Small intestine (tissue), 7 donors: ENCODE results near the gene MYBBP1A. TPM values are rescaled to one million over a fixed set of nuclear protein-coding genes. Genes with fewer than 3 reads are reported as not detected.

ENCODE experiments used
- DNase-seq, 2 donors: peaks; one replicate each; pipeline versions ENCODE4 v3.0.0 to v3.0.0-alpha.2; 2013
- FAIRE-seq: peaks from 2 replicates; lab custom pipeline; 2012; peaks lifted over from hg19 to GRCh38; lab: Jason Lieb, UNC
- H3K27ac ChIP-seq, 3 donors: one replicate each; pipeline ENCODE4 v1.5.1; 2013; ENCODE audit warnings: low read length in 2 of 3, mild to moderate bottlenecking in 2 of 3, control low read depth in 1 of 3, inconsistent platforms in 1 of 3, low read depth in 1 of 3, moderate library complexity in 1 of 3
- H3K27me3 ChIP-seq, 3 donors: one replicate each; pipeline ENCODE4 v1.6.1; 2013; ENCODE audit warnings: low read length in 3 of 3, inconsistent platforms in 1 of 3; ENCODE audit not compliant: control insufficient read depth in 3 of 3, insufficient read depth in 3 of 3
- H3K36me3 ChIP-seq, 3 donors: one replicate each; pipeline ENCODE4 v1.6.1; 2013; ENCODE audit warnings: low read length in 3 of 3, inconsistent platforms in 1 of 3, low read depth in 1 of 3, mild to moderate bottlenecking in 1 of 3, moderate library complexity in 1 of 3; ENCODE audit not compliant: control insufficient read depth in 3 of 3, insufficient read depth in 2 of 3
- H3K4me1 ChIP-seq, 3 donors: one replicate each; pipeline ENCODE4 v1.6.1; 2013; ENCODE audit warnings: low read length in 2 of 3, inconsistent platforms in 1 of 3, low read depth in 1 of 3, mild to moderate bottlenecking in 1 of 3, moderate library complexity in 1 of 3; ENCODE audit not compliant: control insufficient read depth in 3 of 3, insufficient read depth in 2 of 3
- H3K4me3 ChIP-seq, 3 donors: one replicate each; pipeline ENCODE4 v1.5.1; 2013; ENCODE audit warnings: low read length in 3 of 3, control low read depth in 1 of 3, inconsistent platforms in 1 of 3, low read depth in 1 of 3, mild to moderate bottlenecking in 1 of 3, moderate library complexity in 1 of 3
- H3K9me3 ChIP-seq, 2 donors: one replicate each; pipeline ENCODE4 v1.6.1; 2013; ENCODE audit warnings: low read depth in 1 of 2, low read length in 1 of 2; ENCODE audit not compliant: control insufficient read depth in 2 of 2, insufficient read depth in 1 of 2
- WGBS, 3 donors: extraction: QIAGEN DNeasy Blood & Tissue Kit; methylation state at CpG; one replicate each; pipeline ENCODE4 v1.1.7; 2013; 5-methylcytosine and 5-hydroxymethylcytosine counted together
- polyA plus RNA-seq, 4 donors: library from polyadenylated mRNA; stranded (reverse) in 3 of 4; unstranded in 1 of 4; fragments of 200-250 nt in 3 of 4; fragments of 120-200 nt in 1 of 4; gene quantifications; one replicate each; pipeline versions ENCODE4 v1.2.1 to v1.2.3, GENCODE V29; 2013
- donor health status: healthy with polysubstance abuse.
- donor health status: control.
- donor health status: control.
- donor health status: Bipolar disorder and iron deficiency.
- donor health status: healthy.

Gene MYBBP1A
- polyA plus RNA-seq, 4 donors = 15.0 to 43.5 (median 25.1) TPM

- no peak overlapping the region for H3K27ac ChIP-seq
- WGBS, 3 donors = 53 to 74% (median 54%) methylated on average over 18 of the region's 18 CpGs
- H3K4me1 ChIP-seq = peaks cover 4 to 33% (median 7%) of the 10 kb centered on the region in 3 donors
- H3K27me3 ChIP-seq = peaks cover 0 to 7% (median 2%) of the 10 kb centered on the region in 3 donors
- DNase-seq (no peak), FAIRE-seq (no peak)
- no peaks in the 10 kb centered on the region for H3K9me3 ChIP-seq
- H3K4me3 ChIP-seq = no peak overlapping the region
- peaks cover 0 to 35% (median 0%) of the 10 kb centered on the region in 3 donors for H3K36me3 ChIP-seq
Measured at GRCh38 chr17:4502466-4503154, 52.6 kb downstream of the MYBBP1A start.

GRCh38 chr17:4501295-4501949 is 53.8 kb downstream of the MYBBP1A start:
- FAIRE-seq (no peak), DNase-seq (no peak)
- Histone ChIP-seq H3K4me1 (peaks cover 4 to 35% (median 7%) of the 10 kb centered on the region in 3 donors), H3K27ac (peak overlapping the region in 1 of 3 donors; percentile 40), H3K4me3 (no peak overlapping the region), H3K36me3 (peaks cover 0 to 35% (median 0%) of the 10 kb centered on the region in 3 donors), H3K27me3 (peaks cover 0 to 7% (median 2%) of the 10 kb centered on the region in 3 donors), H3K9me3 (no peaks in the 10 kb centered on the region)
- WGBS, 3 donors = 10 to 35% (median 16%) methylated on average over 3 of the region's 3 CpGs

- Histone ChIP-seq H3K9me3 (no peaks in the 10 kb centered on the region), H3K27me3 (peaks cover 0 to 7% (median 2%) of the 10 kb centered on the region in 3 donors), H3K36me3 (peaks cover 0 to 26% (median 0%) of the 10 kb centered on the region in 3 donors), H3K4me3 (peak overlapping the region; percentile 36 to 74 (median 46)), H3K4me1 (peaks cover 4 to 28% (median 7%) of the 10 kb centered on the region in 3 donors), H3K27ac (peak overlapping the region in 1 of 3 donors; percentile 43)
- WGBS, 3 donors = 3 to 14% (median 4%) methylated on average over 7 of the region's 7 CpGs
- DNase-seq (peak; percentile 58 to 62), FAIRE-seq (no peak)
Measured at GRCh38 chr17:4500191-4500571, 55.0 kb downstream of the MYBBP1A start.

GRCh38 chr17:4499431-4500190 is 55.6 kb downstream of the MYBBP1A start:
- Histone ChIP-seq H3K9me3 (no peaks in the 10 kb centered on the region), H3K4me3 (peak overlapping the region; percentile 36 to 74 (median 46)), H3K4me1 (peaks cover 4 to 28% (median 7%) of the 10 kb centered on the region in 3 donors), H3K27me3 (peaks cover 0 to 7% (median 2%) of the 10 kb centered on the region in 3 donors), H3K27ac (peak overlapping the region; percentile 30 to 50 (median 39)), H3K36me3 (peaks cover 0 to 20% (median 0%) of the 10 kb centered on the region in 3 donors)
- DNase-seq (peak; percentile 38 to 80), FAIRE-seq (no peak)
- WGBS, 3 donors = 0% methylated on average over 48 to 53 of the region's 53 CpGs

- Histone ChIP-seq H3K27ac (peak within 1 kb of the TSS; percentile 30 to 50 (median 39)), H3K9me3 (no peaks in the 10 kb centered on the region), H3K36me3 (peaks cover 0 to 14% (median 0%) of the 10 kb centered on the region in 3 donors), H3K27me3 (peaks cover 0 to 7% (median 2%) of the 10 kb centered on the region in 3 donors), H3K4me3 (peak within 1 kb of the TSS; percentile 36 to 74 (median 46)), H3K4me1 (peaks cover 4 to 28% (median 7%) of the 10 kb centered on the region in 3 donors)
- no peak for FAIRE-seq
- peak; percentile 73 to 84 for DNase-seq
- 0 to 1% (median 1%) methylated on average over 25 to 117 of the region's 117 CpGs for WGBS, 3 donors
Measured at GRCh38 chr17:4498461-4499397, 56.5 kb downstream of the MYBBP1A start, which contains the start of gene SPNS2. SPNS2 (plus strand) TSS chr17:4498881; CDS start chr17:4499048, 167 bp downstream.

- H3K27ac ChIP-seq = no peak overlapping the region
- WGBS, 3 donors = 48 to 71% (median 61%) methylated on average over 23 of the region's 23 CpGs
- H3K4me3 ChIP-seq = no peak overlapping the region
- no peaks in the 10 kb centered on the region for H3K9me3 ChIP-seq
- peaks cover 0 to 7% (median 2%) of the 10 kb centered on the region in 3 donors for H3K27me3 ChIP-seq
- FAIRE-seq (no peak), DNase-seq (no peak)
- H3K36me3 ChIP-seq = no peaks in the 10 kb centered on the region
- peaks cover 7 to 41% (median 7%) of the 10 kb centered on the region in 3 donors for H3K4me1 ChIP-seq
Measured at GRCh38 chr17:4497101-4497824, 57.9 kb downstream of the MYBBP1A start.
